Amygdala (tissue), 56 donors: ENCODE data around the gene WDR48.

Experiments
- DNase-seq, 56 donors: peaks; one replicate each; lab custom pipeline; 2025; lab: John Stamatoyannopoulos, UW

The WDR48 gene

GRCh38 chr3:39100500-39100886 is 48.7 kb downstream of the WDR48 start:
- DNase-seq, result no peak

- peak in 2 of 56 donors; percentile 12 to 19 for DNase-seq
These were observed 49.3 kb downstream of the WDR48 start for GRCh38 chr3:39101022-39101689.

GRCh38 chr3:39102504-39103323 is 50.9 kb downstream of the WDR48 start:
- DNase-seq, result no peak

- DNase-seq, result no peak
These were observed 51.5 kb downstream of the WDR48 start for GRCh38 chr3:39103324-39103693.

GRCh38 chr3:39103791-39104552 is 52.2 kb downstream of the WDR48 start:
- DNase-seq, result peak in 1 of 56 donors; percentile 44

GRCh38 chr3:39104961-39105686 is 53.3 kb downstream of the WDR48 start:
- no peak for DNase-seq

- no peak for DNase-seq
These were observed 53.9 kb downstream of the WDR48 start for GRCh38 chr3:39105687-39106063.

- DNase-seq, result no peak
These were observed 54.5 kb downstream of the WDR48 start for GRCh38 chr3:39106281-39106811.

- peak in 17 of 56 donors; percentile 25 to 74 (median 59) for DNase-seq
These were observed 55.1 kb downstream of the WDR48 start for GRCh38 chr3:39106851-39107387.

- peak; percentile 49 to 95 (median 85) for DNase-seq
These were observed 55.8 kb downstream of the WDR48 start, which contains the start of the genes GORASP1 and TTC21A for GRCh38 chr3:39107388-39108199. Gene GORASP1 (minus strand): TSS chr3:39107627. CDS start chr3:39107541, 86 bp downstream. Gene TTC21A (plus strand): TSS chr3:39107680. CDS start chr3:39107838, 158 bp downstream.

- DNase-seq, result peak in 4 of 56 donors; percentile 41 to 70 (median 49)
These were observed 56.4 kb downstream of the WDR48 start for GRCh38 chr3:39108200-39108710.

- no peak for DNase-seq
These were observed 57.3 kb downstream of the WDR48 start for GRCh38 chr3:39109086-39109485.

- no peak for DNase-seq
These were observed 58.3 kb downstream of the WDR48 start for GRCh38 chr3:39110041-39110639.

- no peak for DNase-seq
These were observed 60.3 kb downstream of the WDR48 start for GRCh38 chr3:39112113-39112512.

GRCh38 chr3:39112535-39112934 is 60.7 kb downstream of the WDR48 start:
- no peak for DNase-seq

- no peak for DNase-seq
These were observed 61.5 kb downstream of the WDR48 start for GRCh38 chr3:39113291-39113690.

GRCh38 chr3:39114456-39114855 is 62.6 kb downstream of the WDR48 start:
- no peak for DNase-seq

GRCh38 chr3:39115870-39116269 is 64.1 kb downstream of the WDR48 start:
- DNase-seq, result no peak
